HTERT RPE-1 (cell line): ENCODE data around the gene UTP18.
"Not testable (repeated sequence)": the region's sequence is repeated elsewhere in the genome, so short reads cannot be mapped to it uniquely, and the experiment has no call there.

ENCODE experiments used
- in situ Hi-C: fragments of 300-500 bp; cut with MboI; formaldehyde crosslinking; loops from 4 replicates; pipeline ENCODE4 v1.14.3; 2020; ENCODE audit warnings: low sequenced_read_pairs

The UTP18 gene

GRCh38 chr17:51330861-51331503, 70.6 kb downstream of the UTP18 start:
- in situ Hi-C loops, result not testable (repeated sequence)

- in situ Hi-C loops, result no loop called here
Measured at GRCh38 chr17:51335006-51335590, 74.8 kb downstream of the UTP18 start.

GRCh38 chr17:51335883-51336822, 75.8 kb downstream of the UTP18 start:
- in situ Hi-C loops, result no loop called here

DNA sequence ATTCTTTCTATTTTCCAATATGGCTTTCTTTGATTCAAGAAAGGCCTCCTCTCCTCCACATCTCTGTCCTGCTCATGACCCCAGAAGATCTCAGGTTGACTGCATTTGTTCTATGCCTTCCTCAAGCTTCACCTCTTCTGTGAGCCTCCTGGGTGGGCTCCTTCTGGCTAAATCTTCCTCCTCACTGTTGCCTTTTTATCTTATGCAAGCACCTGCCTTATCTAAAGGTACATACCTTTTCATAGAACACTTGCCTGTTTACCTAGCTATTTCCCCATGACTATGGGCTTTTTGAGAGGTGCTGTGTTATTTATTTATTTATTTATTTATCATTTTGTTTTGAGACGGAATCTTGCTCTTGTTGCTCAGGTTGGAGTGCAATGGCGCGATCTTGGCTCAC, 81.1 kb downstream of the UTP18 start:
- in situ Hi-C loops, result no loop called here

DNA sequence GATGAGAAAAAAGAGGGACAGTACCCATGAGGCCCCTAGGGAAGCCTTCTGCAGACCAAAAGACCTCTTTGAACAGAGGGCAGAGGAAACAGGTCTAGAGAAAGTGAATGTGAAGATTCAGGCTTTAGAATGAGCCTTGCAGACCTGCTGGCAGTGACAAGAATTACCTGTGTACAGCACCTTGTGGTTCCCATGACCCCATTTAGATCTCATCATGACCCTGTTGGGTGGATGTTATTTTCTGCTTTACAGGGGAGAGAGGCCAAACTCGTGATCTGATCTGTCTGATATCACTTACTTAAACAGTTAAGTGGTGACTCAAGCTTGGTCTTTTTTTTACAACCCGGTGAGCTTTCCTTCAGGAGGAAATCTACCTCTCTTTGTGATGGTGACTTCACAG, 81.9 kb downstream of the UTP18 start:
- in situ Hi-C loops, result no loop called here

- in situ Hi-C loops, result no loop called here
Measured at GRCh38 chr17:51344532-51344931, 84.2 kb downstream of the UTP18 start.

- in situ Hi-C loops, result no loop called here
Measured at GRCh38 chr17:51346218-51346982, 86.1 kb downstream of the UTP18 start.
